Jurkat, Clone E6-1 (cell line): ENCODE results near the gene DNAL1.
A peak's percentile ranks its signal among the peaks of the same experiment; 100 is the strongest.

Experiments used
- DNase-seq: peaks from one replicate; pipeline ENCODE4 v3.0.0-alpha.2; 2011; ENCODE audit warnings: low read depth, low spot score
- H3K4me3 ChIP-seq: 2 replicates; pipeline ENCODE4 v1.5.1; 2011; ENCODE audit warnings: mild to moderate bottlenecking, low read length, control low read depth, moderate library complexity

Gene DNAL1

GRCh38 chr14:73738518-73739173, 93.9 kb downstream of the DNAL1 start:
- DNase-seq = no peak

GRCh38 chr14:73739174-73739898, 94.5 kb downstream of the DNAL1 start:
- H3K4me3 ChIP-seq = no peak overlapping the region
- no peak for DNase-seq

More at GRCh38 chr14:73738518-73739173, 93.9 kb downstream of the DNAL1 start:
- H3K4me3 ChIP-seq = no peak overlapping the region

- no peak overlapping the region for H3K4me3 ChIP-seq
- no peak for DNase-seq
Observed at GRCh38 chr14:73739899-73740617, 95.3 kb downstream of the DNAL1 start.

GRCh38 chr14:73740618-73741326, 96.0 kb downstream of the DNAL1 start:
- H3K4me3 ChIP-seq = peak overlapping the region; percentile 52
- DNase-seq = no peak

- peak overlapping the region; percentile 52 for H3K4me3 ChIP-seq
Observed at GRCh38 chr14:73741386-73741875, 96.6 kb downstream of the DNAL1 start.

GRCh38 chr14:73741876-73742519, 97.2 kb downstream of the DNAL1 start:
- peak overlapping the region; percentile 52 for H3K4me3 ChIP-seq
- DNase-seq = peak; percentile 70

More at GRCh38 chr14:73741386-73741875, 96.6 kb downstream of the DNAL1 start:
- peak; percentile 88 for DNase-seq

- H3K4me3 ChIP-seq = peak overlapping the region; percentile 52
- no peak for DNase-seq
Observed at GRCh38 chr14:73742520-73743238, 97.9 kb downstream of the DNAL1 start.

- DNase-seq = peak; percentile 87
- H3K4me3 ChIP-seq = peak overlapping the region; percentile 52
Observed at GRCh38 chr14:73743431-73743931, 98.7 kb downstream of the DNAL1 start.

GRCh38 chr14:73744175-73744867, 99.5 kb downstream of the DNAL1 start:
- DNase-seq = no peak
- H3K4me3 ChIP-seq = peak overlapping the region; percentile 52

GRCh38 chr14:73744874-73745529, 100.2 kb downstream of the DNAL1 start:
- DNase-seq = no peak
- no peak overlapping the region for H3K4me3 ChIP-seq

- no peak for DNase-seq
Observed at GRCh38 chr14:73745571-73746519, 101.1 kb downstream of the DNAL1 start.

GRCh38 chr14:73746520-73747378, 102.0 kb downstream of the DNAL1 start:
- no peak for DNase-seq
- no peak overlapping the region for H3K4me3 ChIP-seq

More at GRCh38 chr14:73745571-73746519, 101.1 kb downstream of the DNAL1 start:
- H3K4me3 ChIP-seq = no peak overlapping the region

GRCh38 chr14:73747379-73748211, 102.8 kb downstream of the DNAL1 start:
- no peak overlapping the region for H3K4me3 ChIP-seq
- no peak for DNase-seq

- H3K4me3 ChIP-seq = no peak overlapping the region
- DNase-seq = no peak
Observed at GRCh38 chr14:73748858-73749357, 104.1 kb downstream of the DNAL1 start.
